HepG2 (cell line): ENCODE data around the gene LASP1. TPM values are rescaled to one million over a fixed set of nuclear protein-coding genes. Genes with fewer than 3 reads are reported as not detected.
A peak's percentile ranks its signal among the peaks of the same experiment; 100 is the strongest.

Source experiments
- NFIB ChIP-seq: sonication (generic); formaldehyde crosslinking; IDR thresholded peaks from 2 replicates; pipeline ENCODE4 v1.9.0; 2021; ENCODE audit warnings: missing genetic modification reagents, mild to moderate bottlenecking, borderline replicate concordance
- NFYB ChIP-seq: sonication (generic); formaldehyde crosslinking; IDR thresholded peaks from 2 replicates; pipeline ENCODE4 v1.4.0; 2020; ENCODE audit warnings: missing genetic modification reagents
- PRDM10 ChIP-seq: sonication (generic); formaldehyde crosslinking; IDR thresholded peaks from 2 replicates; pipeline ENCODE4 v1.4.0; 2020; ENCODE audit warnings: low read depth, missing genetic modification reagents
- RFX1 ChIP-seq: fragments of 450-650 bp; IDR thresholded peaks from 2 replicates; pipeline ENCODE4 v1.6.1; 2017
- SRSF4 ChIP-seq: fragments of 200-400 bp; formaldehyde crosslinking; IDR thresholded peaks from one replicate; pipeline ENCODE4 v1.6.1; 2018; ENCODE audit warnings: mild to moderate bottlenecking, low read depth, low read length, moderate library complexity; ENCODE audit not compliant: poor library complexity, severe bottlenecking
- ZNF276 ChIP-seq: sonication (generic); formaldehyde crosslinking; IDR thresholded peaks from 2 replicates; pipeline ENCODE4 v1.4.0; 2020; ENCODE audit warnings: mild to moderate bottlenecking, low read depth, missing genetic modification reagents
- ZNF296 ChIP-seq: sonication (generic); formaldehyde crosslinking; conservative IDR thresholded peaks from 2 replicates; pipeline ENCODE4 v1.5.0; 2020; ENCODE audit warnings: mild to moderate bottlenecking, missing genetic modification reagents
- ZNF646 ChIP-seq: sonication (generic); formaldehyde crosslinking; IDR thresholded peaks from 2 replicates; pipeline ENCODE4 v1.9.0; 2021; ENCODE audit warnings: mild to moderate bottlenecking, missing genetic modification reagents
- ZNF652 ChIP-seq: IDR thresholded peaks from 2 replicates; pipeline ENCODE4 v1.6.1; 2016; ENCODE audit warnings: low read depth, borderline replicate concordance
- ZNF800 ChIP-seq: sonication (generic); formaldehyde crosslinking; IDR thresholded peaks from 2 replicates; pipeline ENCODE4 v1.4.0; 2020; ENCODE audit warnings: missing genetic modification reagents
- polyA plus RNA-seq, 8 experiments: library from polyadenylated mRNA; depleted of rRNA in 3 of 8; stranded (reverse) in 7 of 8; unstranded in 1 of 8; fragments of >200 nt; fragmentation: Illumina TruSeq in 4 of 8; extraction: Trizol in 4 of 8; gene quantifications; 2 replicates each; pipeline versions ENCODE4 v1.2.1 to v1.2.3, GENCODE V29; 2011 to 2016; ENCODE audit warnings: low read depth in 4 of 8, missing spikeins in 1 of 8, mixed read lengths in 1 of 8; ENCODE audit not compliant: insufficient read depth in 1 of 8
- total RNA-seq, 5 experiments: library from RNA; depleted of rRNA; stranded (reverse); fragments of >200 nt; fragmentation: Illumina TruSeq; extraction: Trizol; gene quantifications; 2 replicates each; pipeline ENCODE4 v1.2.3, GENCODE V29; 2016; ENCODE audit warnings: low read depth in 1 of 5
- TF ChIP-seq, protein P1 (sequence below): sonication (generic); formaldehyde crosslinking; IDR thresholded peaks from 2 replicates; pipeline ENCODE4 v1.5.1; 2020; ENCODE audit warnings: mild to moderate bottlenecking, missing genetic modification reagents, borderline replicate concordance

Gene LASP1
- total and polyA plus RNA-seq, 2 of the 13 experiments (the other 11 are each of a cell fraction or from before 2014, with no cell fraction given): 70.1 to 97.0 TPM

- TF ChIP-seq ZNF646 (CRISPR knock-in tag): no peak
- no peak for TF ChIP-seq NFIB (CRISPR knock-in tag)
- TF ChIP-seq, protein P1, sequence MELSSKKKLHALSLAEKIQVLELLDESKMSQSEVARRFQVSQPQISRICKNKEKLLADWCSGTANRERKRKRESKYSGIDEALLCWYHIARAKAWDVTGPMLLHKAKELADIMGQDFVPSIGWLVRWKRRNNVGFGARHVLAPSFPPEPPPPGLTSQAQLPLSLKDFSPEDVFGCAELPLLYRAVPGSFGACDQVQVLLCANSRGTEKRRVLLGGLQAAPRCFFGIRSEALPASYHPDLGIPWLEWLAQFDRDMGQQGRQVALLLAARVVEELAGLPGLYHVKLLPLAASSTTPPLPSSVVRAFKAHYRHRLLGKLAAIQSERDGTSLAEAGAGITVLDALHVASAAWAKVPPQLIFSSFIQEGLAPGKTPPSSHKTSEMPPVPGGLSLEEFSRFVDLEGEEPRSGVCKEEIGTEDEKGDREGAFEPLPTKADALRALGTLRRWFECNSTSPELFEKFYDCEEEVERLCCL (CRISPR knock-in tag): 0 out of 2 replicates have a peak, but pooled peaks have one; percentile 23
- TF ChIP-seq ZNF800 (CRISPR knock-in tag): no peak
- TF ChIP-seq RFX1: no peak
- TF ChIP-seq SRSF4: no peak
- TF ChIP-seq ZNF296 (CRISPR knock-in tag): 0 out of 2 replicates have a peak, but pooled peaks have one; percentile 43
- TF ChIP-seq ZNF652 (CRISPR knock-in tag): no peak
- no peak; the same call in 1 of the 2 replicates for TF ChIP-seq PRDM10 (CRISPR knock-in tag)
- TF ChIP-seq NFYB (CRISPR knock-in tag): no peak
- no peak for TF ChIP-seq ZNF276 (CRISPR knock-in tag)
These were observed 654 bp downstream of the LASP1 start (continued) for GRCh38 chr17:38870259-38871165.
